ENCODE measurements around the gene TMEM176A.
A peak's percentile ranks its signal among the peaks of the same experiment; 100 is the strongest.
"Not testable (repeated sequence)": the region's sequence is repeated elsewhere in the genome, so short reads cannot be mapped to it uniquely, and the experiment has no call there.

The TMEM176A gene

GRCh38 chr7:150803161-150803860 lies 2.7 kb downstream of the TMEM176A start:
- TF ChIP-seq Cebpa-rat (IDR thresholded peaks at IDR 0.05): no peak
- Histone ChIP-seq H4K20me1 (no peaks in the 10 kb centered on the region), H3K9ac (no peak overlapping the region), H3K4me2 (no peak overlapping the region), H3K4me3 (no peak overlapping the region), H3K27me3 (no peaks in the 10 kb centered on the region), H3K9me3 (replicated peaks in 1 of 11) (peaks cover 22 to 54% (median 36%) of the 10 kb centered on the region in 11 experiments), H3K27ac (no peak overlapping the region), H3K36me3 (0 out of 22 replicates have a peak, but pooled peaks cover 0 to 2% (median 0%) of the 10 kb centered on the region in 11 experiments), H3K4me1 (no peaks in the 10 kb centered on the region)

- TF ChIP-seq Cebpa-rat (IDR thresholded peaks at IDR 0.05): no peak
- no peak overlapping the region for H3K27ac ChIP-seq
- H3K27me3 ChIP-seq: no peaks in the 10 kb centered on the region
These were observed 4.2 kb downstream of the TMEM176A start for GRCh38 chr7:150804802-150805201.

GRCh38 chr7:150805864-150806263 lies 5.3 kb downstream of the TMEM176A start:
- Histone ChIP-seq H4K20me1 (no peaks in the 10 kb centered on the region), H3K4me1 (no peaks in the 10 kb centered on the region), H3K4me2 (no peak overlapping the region), H3K27ac (no peak overlapping the region), H3K9ac (no peak overlapping the region), H3K27me3 (no peaks in the 10 kb centered on the region), H3K4me3 (no peak overlapping the region), H3K9me3 (replicated peaks in 1 of 11) (peaks cover 22 to 47% (median 35%) of the 10 kb centered on the region in 11 experiments), H3K36me3 (0 out of 22 replicates have a peak, but pooled peaks cover 0 to 2% (median 0%) of the 10 kb centered on the region in 11 experiments)
- TF ChIP-seq Cebpa-rat (IDR thresholded peaks at IDR 0.05): no peak

More at GRCh38 chr7:150804802-150805201, 4.2 kb downstream of the TMEM176A start:
- peaks cover 22 to 53% (median 36%) of the 10 kb centered on the region in 11 experiments for H3K9me3 ChIP-seq (replicated peaks in 1 of 11)
- no peaks in the 10 kb centered on the region for H4K20me1 ChIP-seq
- H3K4me3 ChIP-seq: no peak overlapping the region
- no peak overlapping the region for H3K4me2 ChIP-seq
- H3K9ac ChIP-seq: no peak overlapping the region
- no peaks in the 10 kb centered on the region for H3K4me1 ChIP-seq
- 0 out of 22 replicates have a peak, but pooled peaks cover 0 to 2% (median 0%) of the 10 kb centered on the region in 11 experiments for H3K36me3 ChIP-seq

- no peak overlapping the region for H3K27ac ChIP-seq
- peaks cover 22 to 41% (median 30%) of the 10 kb centered on the region in 11 experiments for H3K9me3 ChIP-seq (replicated peaks in 1 of 11)
- no peak overlapping the region for H3K4me3 ChIP-seq
- H3K27me3 ChIP-seq: no peaks in the 10 kb centered on the region
- no peaks in the 10 kb centered on the region for H3K4me1 ChIP-seq
- no peak for TF ChIP-seq Cebpa-rat (IDR thresholded peaks at IDR 0.05)
- H3K36me3 ChIP-seq: 0 out of 22 replicates have a peak, but pooled peaks cover 0 to 2% (median 0%) of the 10 kb centered on the region in 11 experiments
- no peak overlapping the region for H3K4me2 ChIP-seq
- H3K9ac ChIP-seq: no peak overlapping the region
- no peaks in the 10 kb centered on the region for H4K20me1 ChIP-seq
These were observed 5.9 kb downstream of the TMEM176A start for GRCh38 chr7:150806454-150806853.

GRCh38 chr7:150806863-150807262 lies 6.3 kb downstream of the TMEM176A start:
- no peaks in the 10 kb centered on the region for H3K27me3 ChIP-seq
- H3K27ac ChIP-seq: no peak overlapping the region
- 0 out of 22 replicates have a peak, but pooled peaks cover 0 to 2% (median 0%) of the 10 kb centered on the region in 11 experiments for H3K36me3 ChIP-seq
- H3K9ac ChIP-seq: no peak overlapping the region
- TF ChIP-seq Cebpa-rat (IDR thresholded peaks at IDR 0.05): no peak
- H3K9me3 ChIP-seq (replicated peaks in 1 of 11): peaks cover 22 to 37% (median 29%) of the 10 kb centered on the region in 11 experiments
- H3K4me3 ChIP-seq: no peak overlapping the region
- no peaks in the 10 kb centered on the region for H3K4me1 ChIP-seq
- H3K4me2 ChIP-seq: no peak overlapping the region
- no peaks in the 10 kb centered on the region for H4K20me1 ChIP-seq

- not testable (repeated sequence) for H3K36me3 ChIP-seq, H3K27me3 ChIP-seq, H3K27ac ChIP-seq, H3K4me3 ChIP-seq, H3K9ac ChIP-seq, H3K4me2 ChIP-seq, H3K4me1 ChIP-seq, H4K20me1 ChIP-seq
- peaks cover 22 to 37% (median 29%) of the 10 kb centered on the region in 11 experiments for H3K9me3 ChIP-seq (replicated peaks in 1 of 11)
These were observed 7.3 kb downstream of the TMEM176A start for GRCh38 chr7:150807616-150808438.

GRCh38 chr7:150814328-150815001 lies 13.9 kb downstream of the TMEM176A start:
- no peak overlapping the region for H3K4me2 ChIP-seq
- peaks cover 21 to 31% (median 24%) of the 10 kb centered on the region in 11 experiments for H3K9me3 ChIP-seq (replicated peaks in 1 of 11)
- no peaks in the 10 kb centered on the region for H3K36me3 ChIP-seq
- no peaks in the 10 kb centered on the region for H4K20me1 ChIP-seq
- no peaks in the 10 kb centered on the region for H3K27me3 ChIP-seq
- H3K27ac ChIP-seq: no peak overlapping the region
- H3K9ac ChIP-seq: no peak overlapping the region
- H3K4me3 ChIP-seq: no peak overlapping the region
- TF ChIP-seq Cebpa-rat (IDR thresholded peaks at IDR 0.05): no peak
- H3K4me1 ChIP-seq: peaks cover 0 to 5% (median 0%) of the 10 kb centered on the region in 10 experiments; a peak in 1 of 20 replicates

GRCh38 chr7:150818971-150819370 lies 18.4 kb downstream of the TMEM176A start:
- H3K4me2 ChIP-seq: no peak overlapping the region; a peak in 2 of 22 replicates
- no peak overlapping the region for H3K27ac ChIP-seq
- no peak for TF ChIP-seq Cebpa-rat (IDR thresholded peaks at IDR 0.05)
- H3K4me3 ChIP-seq: no peak overlapping the region
- no peaks in the 10 kb centered on the region for H3K27me3 ChIP-seq
- no peak overlapping the region for H3K9ac ChIP-seq
- H3K36me3 ChIP-seq: no peaks in the 10 kb centered on the region
- peaks cover 0 to 21% (median 0%) of the 10 kb centered on the region in 10 experiments; a peak in 1 of 20 replicates for H3K4me1 ChIP-seq
- no peaks in the 10 kb centered on the region for H4K20me1 ChIP-seq
- peaks cover 24 to 40% (median 25%) of the 10 kb centered on the region in 11 experiments for H3K9me3 ChIP-seq (replicated peaks in 1 of 11)

- no peaks in the 10 kb centered on the region for H4K20me1 ChIP-seq
- no peaks in the 10 kb centered on the region for H3K27me3 ChIP-seq
- H3K9ac ChIP-seq: no peak overlapping the region
- peak overlapping the region in 2 of 11 experiments; percentile 10 to 23; a peak in 2 of 22 replicates for H3K4me2 ChIP-seq
- H3K27ac ChIP-seq: no peak overlapping the region
- H3K4me1 ChIP-seq: peaks cover 0 to 21% (median 0%) of the 10 kb centered on the region in 10 experiments; a peak in 1 of 20 replicates
- H3K9me3 ChIP-seq (replicated peaks in 1 of 11): peaks cover 17 to 30% (median 17%) of the 10 kb centered on the region in 11 experiments
- TF ChIP-seq Cebpa-rat (IDR thresholded peaks at IDR 0.05): no peak
- H3K36me3 ChIP-seq: no peaks in the 10 kb centered on the region
- H3K4me3 ChIP-seq: no peak overlapping the region
These were observed 19.6 kb downstream of the TMEM176A start for GRCh38 chr7:150820148-150820547.
